Measurements from ENCODE around the gene GPR152. TPM values are rescaled to one million over a fixed set of nuclear protein-coding genes. Genes with fewer than 3 reads are reported as not detected.
"Not testable (repeated sequence)": the region's sequence is repeated elsewhere in the genome, so short reads cannot be mapped to it uniquely, and the experiment has no call there.

Gene GPR152
- total RNA-seq, 1 experiment from 2014 or later, result not detected

DNA sequence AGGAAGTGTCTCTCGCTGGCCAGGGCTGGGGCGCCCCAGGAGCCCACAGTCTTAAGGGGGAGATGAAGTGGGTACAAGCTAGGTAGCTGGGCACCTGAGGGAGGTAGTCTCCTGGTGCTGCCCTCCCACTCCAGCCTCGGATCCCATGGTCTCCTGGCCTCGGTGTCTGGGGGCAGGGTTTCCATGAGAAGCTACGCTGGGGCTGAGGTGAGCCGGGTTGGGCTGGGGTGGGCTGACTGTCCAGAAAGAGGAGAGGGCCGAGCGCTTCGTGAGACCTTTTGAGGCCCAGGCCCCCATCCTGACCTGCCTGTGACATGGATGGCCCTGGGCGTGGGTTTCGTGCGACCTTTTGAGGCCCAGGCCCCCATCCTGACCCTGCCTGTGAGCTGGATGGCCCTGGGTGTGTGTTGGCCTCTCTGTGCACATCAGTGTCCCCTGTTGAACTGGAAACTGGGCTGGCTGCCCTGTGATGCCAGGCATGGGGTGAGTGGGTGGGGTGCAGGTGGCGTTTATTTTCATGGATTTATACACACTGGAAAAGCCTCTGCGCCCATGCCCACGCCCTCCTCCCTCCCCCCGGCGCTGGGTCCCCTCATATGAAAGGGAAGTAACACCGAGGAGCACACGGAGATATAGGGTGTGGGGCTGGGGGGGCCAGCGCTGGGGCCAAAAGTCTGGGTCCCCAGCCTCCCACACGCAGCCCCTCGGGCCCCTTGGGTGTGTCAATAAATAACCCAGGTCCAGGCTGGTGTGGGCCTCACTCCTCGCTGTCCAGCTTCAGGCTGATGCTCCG is 38.9 kb upstream of the GPR152 start:
- no peak overlapping the region for H3K4me2 ChIP-seq (ENCODE audit: low read depth, low read length, poor library complexity, severe bottlenecking)
- no peaks in the 10 kb centered on the region for H3K9me3 ChIP-seq (ENCODE audit: low read length)
- H3K4me1 ChIP-seq (ENCODE audit: low read length), result peaks cover 18% of the 10 kb centered on the region
- no peak overlapping the region for H3K4me3 ChIP-seq (ENCODE audit: low read length)
- H2AFZ ChIP-seq (ENCODE audit: low read length), result no peak overlapping the region
- peaks cover 4% of the 10 kb centered on the region for H3K79me2 ChIP-seq (ENCODE audit: low read length)
- no peak overlapping the region for H3K9ac ChIP-seq (ENCODE audit: low read length)
- H3K27ac ChIP-seq (ENCODE audit: low read length), result no peak overlapping the region
- H3K36me3 ChIP-seq (ENCODE audit: insufficient read depth, low read length), result peaks cover 15% of the 10 kb centered on the region; the same call in 1 of the 2 replicates
- DNase-seq, result peak; percentile 43
- H3K27me3 ChIP-seq (ENCODE audit: low read length), result no peaks in the 10 kb centered on the region
- H4K20me1 ChIP-seq (ENCODE audit: insufficient read depth, low read depth, low read length), result no peaks in the 10 kb centered on the region
- no peaks in the 10 kb centered on the region for H3K9me2 ChIP-seq (replicated peaks; ENCODE audit: insufficient read depth, low read length)

DNA sequence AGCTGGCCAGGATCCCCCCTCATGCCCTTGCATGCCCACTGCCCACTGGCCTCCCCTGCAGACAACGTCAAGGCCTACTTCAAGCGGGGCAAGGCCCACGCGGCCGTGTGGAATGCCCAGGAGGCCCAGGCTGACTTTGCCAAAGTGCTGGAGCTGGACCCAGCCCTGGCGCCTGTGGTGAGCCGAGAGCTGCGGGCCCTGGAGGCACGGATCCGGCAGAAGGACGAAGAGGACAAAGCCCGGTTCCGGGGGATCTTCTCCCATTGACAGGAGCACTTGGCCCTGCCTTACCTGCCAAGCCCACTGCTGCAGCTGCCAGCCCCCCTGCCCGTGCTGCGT is 38.2 kb upstream of the GPR152 start:
- H3K9me2 ChIP-seq (replicated peaks; ENCODE audit: insufficient read depth, low read length), result no peaks in the 10 kb centered on the region
- no peak overlapping the region for H3K9ac ChIP-seq (ENCODE audit: low read length)
- H2AFZ ChIP-seq (ENCODE audit: low read length), result no peak overlapping the region
- H3K4me2 ChIP-seq (ENCODE audit: low read depth, low read length, poor library complexity, severe bottlenecking), result no peak overlapping the region
- H3K4me1 ChIP-seq (ENCODE audit: low read length), result peaks cover 26% of the 10 kb centered on the region
- no peaks in the 10 kb centered on the region for H3K9me3 ChIP-seq (ENCODE audit: low read length)
- peaks cover 8% of the 10 kb centered on the region for H3K79me2 ChIP-seq (ENCODE audit: low read length)
- H3K27me3 ChIP-seq (ENCODE audit: low read length), result no peaks in the 10 kb centered on the region
- H4K20me1 ChIP-seq (ENCODE audit: insufficient read depth, low read depth, low read length), result no peaks in the 10 kb centered on the region
- no peak overlapping the region for H3K4me3 ChIP-seq (ENCODE audit: low read length)
- peak; percentile 41 for DNase-seq
- no peak overlapping the region for H3K27ac ChIP-seq (ENCODE audit: low read length)
- peaks cover 15% of the 10 kb centered on the region; the same call in 1 of the 2 replicates for H3K36me3 ChIP-seq (ENCODE audit: insufficient read depth, low read length)

DNA sequence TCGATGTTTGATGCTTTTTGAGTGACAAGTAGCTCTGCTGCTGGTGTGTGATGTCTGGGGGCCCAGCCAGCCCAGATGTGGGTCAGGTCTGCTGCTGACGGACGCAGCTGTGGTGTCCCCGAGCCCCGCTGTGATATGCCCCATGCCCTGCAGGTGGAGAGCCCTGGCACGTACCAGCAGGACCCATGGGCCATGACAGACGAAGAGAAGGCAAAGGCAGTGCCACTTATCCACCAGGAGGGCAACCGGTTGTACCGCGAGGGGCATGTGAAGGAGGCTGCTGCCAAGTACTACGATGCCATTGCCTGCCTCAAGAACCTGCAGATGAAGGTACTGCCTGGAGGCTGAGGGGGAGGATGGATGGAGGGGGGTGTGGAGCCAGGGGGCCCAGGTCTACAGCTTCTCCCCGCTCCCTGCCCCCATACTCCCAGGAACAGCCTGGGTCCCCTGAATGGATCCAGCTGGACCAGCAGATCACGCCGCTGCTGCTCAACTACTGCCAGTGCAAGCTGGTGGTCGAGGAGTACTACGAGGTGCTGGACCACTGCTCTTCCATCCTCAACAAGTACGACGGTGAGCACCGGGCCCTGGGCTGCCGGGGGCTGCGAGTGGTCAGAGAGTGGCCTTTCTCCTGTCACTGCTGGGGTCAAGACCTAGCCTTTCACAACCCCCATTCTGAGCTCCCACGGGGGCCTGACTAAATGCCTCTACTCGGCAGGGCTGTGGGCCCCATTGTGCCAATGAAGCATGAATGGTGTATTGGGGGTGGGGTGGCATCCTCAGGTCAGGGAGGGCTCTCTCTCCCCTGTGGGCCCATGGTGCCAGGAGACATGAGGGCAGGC is 37.6 kb upstream of the GPR152 start:
- Histone ChIP-seq H4K20me1 (ENCODE audit: insufficient read depth, low read depth, low read length) (no peaks in the 10 kb centered on the region), H3K9ac (ENCODE audit: low read length) (no peak overlapping the region)

DNA sequence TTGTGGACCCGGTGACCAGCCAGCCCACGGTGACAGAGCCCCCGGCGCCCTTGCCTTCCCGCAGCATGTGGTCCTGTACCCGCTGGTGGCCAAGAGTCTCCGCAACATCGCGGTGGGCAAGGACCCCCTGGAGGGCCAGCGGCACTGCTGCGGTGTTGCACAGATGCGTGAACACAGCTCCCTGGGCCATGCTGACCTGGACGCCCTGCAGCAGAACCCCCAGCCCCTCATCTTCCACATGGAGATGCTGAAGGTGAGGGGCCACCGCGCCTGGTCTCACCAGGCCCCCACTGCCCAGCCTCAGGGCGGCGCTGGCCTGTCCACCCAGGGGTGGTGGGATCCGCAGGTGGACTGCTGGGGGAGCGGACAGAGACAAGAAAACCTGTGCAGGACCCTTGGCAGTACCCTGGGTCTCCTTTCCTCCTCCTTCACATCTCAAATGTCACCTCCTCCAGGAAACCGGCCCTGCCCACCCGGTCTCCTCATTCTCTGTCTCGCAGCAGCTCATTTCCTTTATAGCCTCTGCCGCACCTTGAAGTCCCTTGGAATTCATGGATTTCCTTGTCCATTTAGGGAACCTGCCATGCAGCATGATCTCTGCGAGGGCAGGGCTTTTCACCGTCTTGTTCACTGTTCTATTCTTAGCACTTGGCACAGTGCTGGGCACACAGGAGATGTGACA is 36.8 kb upstream of the GPR152 start:
- Histone ChIP-seq H3K36me3 (ENCODE audit: insufficient read depth, low read length) (peaks cover 13% of the 10 kb centered on the region; the same call in 1 of the 2 replicates), H3K4me1 (ENCODE audit: low read length) (peaks cover 40% of the 10 kb centered on the region), H3K9me2 (replicated peaks; ENCODE audit: insufficient read depth, low read length) (no peaks in the 10 kb centered on the region), H3K4me2 (ENCODE audit: low read depth, low read length, poor library complexity, severe bottlenecking) (no peak overlapping the region), H3K4me3 (ENCODE audit: low read length) (no peak overlapping the region), H3K9ac (ENCODE audit: low read length) (no peak overlapping the region), H2AFZ (ENCODE audit: low read length) (no peak overlapping the region), H3K9me3 (ENCODE audit: low read length) (no peaks in the 10 kb centered on the region), H3K79me2 (ENCODE audit: low read length) (peaks cover 8% of the 10 kb centered on the region), H4K20me1 (ENCODE audit: insufficient read depth, low read depth, low read length) (no peaks in the 10 kb centered on the region), H3K27ac (ENCODE audit: low read length) (no peak overlapping the region), H3K27me3 (ENCODE audit: low read length) (no peaks in the 10 kb centered on the region)
- no peak for DNase-seq

More for the DNA sequence above, 37.6 kb upstream of the GPR152 start:
- peaks cover 32% of the 10 kb centered on the region for H3K4me1 ChIP-seq (ENCODE audit: low read length)
- H3K36me3 ChIP-seq (ENCODE audit: insufficient read depth, low read length), result peaks cover 13% of the 10 kb centered on the region; the same call in 1 of the 2 replicates
- no peaks in the 10 kb centered on the region for H3K27me3 ChIP-seq (ENCODE audit: low read length)
- H3K79me2 ChIP-seq (ENCODE audit: low read length), result peaks cover 8% of the 10 kb centered on the region
- H3K4me2 ChIP-seq (ENCODE audit: low read depth, low read length, poor library complexity, severe bottlenecking), result no peak overlapping the region
- no peak overlapping the region for H3K27ac ChIP-seq (ENCODE audit: low read length)
- no peak overlapping the region for H3K4me3 ChIP-seq (ENCODE audit: low read length)
- no peaks in the 10 kb centered on the region for H3K9me2 ChIP-seq (replicated peaks; ENCODE audit: insufficient read depth, low read length)
- no peak overlapping the region for H2AFZ ChIP-seq (ENCODE audit: low read length)
- DNase-seq, result peak; percentile 52
- no peaks in the 10 kb centered on the region for H3K9me3 ChIP-seq (ENCODE audit: low read length)

DNA sequence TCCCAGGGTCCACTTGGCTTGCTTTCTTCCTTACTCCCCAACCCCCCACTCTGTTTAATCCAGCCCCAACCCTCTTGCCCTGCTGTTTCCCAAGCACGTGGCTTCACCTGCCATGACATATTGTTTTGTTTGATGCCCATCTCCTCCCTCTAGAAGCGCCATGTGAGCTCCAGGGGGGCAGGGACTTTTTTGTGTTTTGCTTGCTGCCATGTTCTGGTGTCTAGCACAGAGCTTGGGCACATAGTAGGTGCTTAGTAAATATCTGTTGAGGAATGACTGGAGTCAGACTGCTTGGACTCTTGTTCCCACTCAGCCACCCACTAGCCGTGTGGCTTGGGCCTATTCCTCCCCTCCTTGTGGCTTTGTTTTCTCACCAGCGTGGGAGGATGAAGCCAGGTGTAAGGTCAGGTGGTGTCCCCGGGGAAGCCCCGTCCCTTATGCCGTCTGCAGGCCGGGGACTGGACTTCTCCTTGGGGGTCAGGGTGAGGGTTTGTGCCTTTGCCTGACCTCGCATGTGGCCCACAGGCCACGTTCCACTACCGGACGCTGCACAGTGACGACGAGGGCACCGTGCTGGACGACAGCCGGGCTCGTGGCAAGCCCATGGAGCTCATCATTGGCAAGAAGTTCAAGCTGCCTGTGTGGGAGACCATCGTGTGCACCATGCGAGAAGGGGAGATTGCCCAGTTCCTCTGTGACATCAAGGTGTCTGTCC is 34.1 kb upstream of the GPR152 start:
- H3K9me2 ChIP-seq (replicated peaks; ENCODE audit: insufficient read depth, low read length), result no peaks in the 10 kb centered on the region
- H3K4me2 ChIP-seq (ENCODE audit: low read depth, low read length, poor library complexity, severe bottlenecking), result peak overlapping the region; percentile 80
- no peak for DNase-seq
- no peaks in the 10 kb centered on the region for H3K9me3 ChIP-seq (ENCODE audit: low read length)
- H3K79me2 ChIP-seq (ENCODE audit: low read length), result peaks cover 15% of the 10 kb centered on the region
- H3K27me3 ChIP-seq (ENCODE audit: low read length), result no peaks in the 10 kb centered on the region
- 0 out of 2 replicates have a peak, but pooled peaks cover 3% of the 10 kb centered on the region for H3K36me3 ChIP-seq (ENCODE audit: insufficient read depth, low read length)
- peaks cover 59% of the 10 kb centered on the region for H3K4me1 ChIP-seq (ENCODE audit: low read length)
- H3K4me3 ChIP-seq (ENCODE audit: low read length), result no peak overlapping the region
- H3K9ac ChIP-seq (ENCODE audit: low read length), result no peak overlapping the region
- no peak overlapping the region for H2AFZ ChIP-seq (ENCODE audit: low read length)
- peak overlapping the region; percentile 32; the same call in 1 of the 2 replicates for H3K27ac ChIP-seq (ENCODE audit: low read length)
- H4K20me1 ChIP-seq (ENCODE audit: insufficient read depth, low read depth, low read length), result no peaks in the 10 kb centered on the region

DNA sequence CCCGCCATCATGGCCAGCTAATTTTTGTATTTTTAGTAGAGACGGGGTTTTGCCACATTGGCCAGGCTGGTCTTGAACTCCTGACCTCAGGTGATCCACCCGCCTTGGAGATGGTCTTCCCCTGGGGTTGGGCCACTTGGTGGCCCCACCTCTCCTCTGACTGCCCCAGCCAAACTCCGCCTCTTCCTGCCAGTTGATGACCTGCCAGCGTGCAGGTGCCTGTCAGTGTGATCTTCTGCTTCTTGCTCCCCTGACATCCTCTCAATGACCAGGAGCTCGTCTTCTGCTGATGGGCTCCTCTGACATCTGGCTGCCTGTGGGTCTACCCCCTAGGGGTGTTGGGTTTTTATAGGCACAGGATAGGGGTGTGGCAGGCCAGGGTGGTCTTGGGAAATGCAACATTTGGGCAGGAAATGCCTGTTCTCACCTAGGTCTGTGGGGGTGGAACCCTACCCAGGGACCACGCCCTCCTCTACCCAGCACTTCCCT is 33.4 kb upstream of the GPR152 start:
- Histone ChIP-seq H3K27ac (ENCODE audit: low read length) (peak overlapping the region; percentile 88), H3K4me2 (ENCODE audit: low read depth, low read length, poor library complexity, severe bottlenecking) (peak overlapping the region; percentile 80), H3K4me1 (ENCODE audit: low read length) (peaks cover 58% of the 10 kb centered on the region), H3K79me2 (ENCODE audit: low read length) (peaks cover 15% of the 10 kb centered on the region)
- H3K36me3 ChIP-seq (ENCODE audit: insufficient read depth, low read length); H3K9me3 ChIP-seq (ENCODE audit: low read length); H3K27me3 ChIP-seq (ENCODE audit: low read length); H3K4me3 ChIP-seq (ENCODE audit: low read length); H3K9ac ChIP-seq (ENCODE audit: low read length); H3K9me2 ChIP-seq (replicated peaks; ENCODE audit: insufficient read depth, low read length); H2AFZ ChIP-seq (ENCODE audit: low read length); H4K20me1 ChIP-seq (ENCODE audit: insufficient read depth, low read depth, low read length): not testable (repeated sequence)
- peak; percentile 90 for DNase-seq

DNA sequence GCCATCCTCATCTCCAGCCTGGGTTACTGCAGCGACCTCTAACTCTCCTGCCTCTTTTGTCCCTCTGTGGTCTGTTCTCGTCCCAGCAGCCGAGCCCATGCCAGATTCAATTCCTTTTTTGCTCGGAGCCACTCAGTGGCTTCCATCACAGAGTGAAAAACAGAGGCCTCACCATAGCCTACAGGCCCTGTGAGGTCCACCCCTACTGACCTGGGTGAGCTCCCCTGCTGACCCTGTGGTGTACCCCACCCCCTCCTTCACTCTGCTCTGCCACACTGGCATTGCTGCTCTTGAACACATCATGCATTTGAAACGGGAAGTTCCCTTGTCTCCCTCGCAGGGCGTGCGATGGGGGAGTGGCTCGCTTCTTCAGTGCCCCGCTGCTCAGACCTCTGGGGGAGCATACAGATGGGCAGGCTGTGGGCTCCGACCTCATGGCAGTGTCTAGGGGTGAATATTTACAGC is 32.4 kb upstream of the GPR152 start:
- peaks cover 15% of the 10 kb centered on the region for H3K79me2 ChIP-seq (ENCODE audit: low read length)
- H3K36me3 ChIP-seq (ENCODE audit: insufficient read depth, low read length), result no peaks in the 10 kb centered on the region
- H2AFZ ChIP-seq (ENCODE audit: low read length), result no peak overlapping the region
- H3K27ac ChIP-seq (ENCODE audit: low read length), result peak overlapping the region; percentile 88
- peak; percentile 93 for DNase-seq
- H3K4me3 ChIP-seq (ENCODE audit: low read length), result peak overlapping the region; percentile 60
- H3K9ac ChIP-seq (ENCODE audit: low read length), result peak overlapping the region; percentile 70
- H3K4me2 ChIP-seq (ENCODE audit: low read depth, low read length, poor library complexity, severe bottlenecking), result peak overlapping the region; percentile 80
- H3K9me3 ChIP-seq (ENCODE audit: low read length), result no peaks in the 10 kb centered on the region
- no peaks in the 10 kb centered on the region for H3K9me2 ChIP-seq (replicated peaks; ENCODE audit: insufficient read depth, low read length)
- peaks cover 52% of the 10 kb centered on the region for H3K4me1 ChIP-seq (ENCODE audit: low read length)
- H4K20me1 ChIP-seq (ENCODE audit: insufficient read depth, low read depth, low read length), result no peaks in the 10 kb centered on the region
- H3K27me3 ChIP-seq (ENCODE audit: low read length), result no peaks in the 10 kb centered on the region
